GM20000 (cell line): ENCODE measurements around the gene ITPKB.
A peak's percentile ranks its signal among the peaks of the same experiment; 100 is the strongest.

Experiments used
- DNase-seq: peaks from one replicate; pipeline ENCODE4 v3.0.0; 2012; ENCODE audit warnings: low spot score
- CTCF ChIP-seq: IDR thresholded peaks from 2 replicates; pipeline ENCODE4 v1.5.1; 2012; ENCODE audit warnings: mild to moderate bottlenecking, control low read depth; ENCODE audit errors: extremely low read depth, missing control alignments

ITPKB gene

GRCh38 chr1:226651041-226651731 lies 87.9 kb downstream of the ITPKB start:
- no peak for DNase-seq
- no peak for TF ChIP-seq CTCF

- TF ChIP-seq CTCF = no peak
- DNase-seq = no peak
These were observed 88.7 kb downstream of the ITPKB start for GRCh38 chr1:226650236-226650841.

- peak; percentile 6 for TF ChIP-seq CTCF
- DNase-seq = no peak
These were observed 89.3 kb downstream of the ITPKB start for GRCh38 chr1:226649780-226650179.

- no peak for DNase-seq
- TF ChIP-seq CTCF = no peak
These were observed 89.8 kb downstream of the ITPKB start for GRCh38 chr1:226649244-226649643.

- no peak for TF ChIP-seq CTCF
- no peak for DNase-seq
These were observed 90.7 kb downstream of the ITPKB start for GRCh38 chr1:226648421-226648820.

- no peak for TF ChIP-seq CTCF
- DNase-seq = no peak
These were observed 91.4 kb downstream of the ITPKB start for GRCh38 chr1:226647719-226648118.

GRCh38 chr1:226646870-226647449 lies 92.1 kb downstream of the ITPKB start:
- no peak for DNase-seq
- TF ChIP-seq CTCF = no peak
